Epithelial cell of umbilical artery (primary cell): ENCODE results near the gene SNRPN. TPM values are rescaled to one million over a fixed set of nuclear protein-coding genes. Genes with fewer than 3 reads are reported as not detected.

ENCODE experiments used
- total RNA-seq: library from RNA; depleted of rRNA; stranded (reverse); fragments of >200 nt; gene quantifications from 2 replicates; pipeline ENCODE4 v1.2.3, GENCODE V29; 2014

SNRPN gene
- total RNA-seq: 221 and 276 TPM in 2 replicates

DNA sequence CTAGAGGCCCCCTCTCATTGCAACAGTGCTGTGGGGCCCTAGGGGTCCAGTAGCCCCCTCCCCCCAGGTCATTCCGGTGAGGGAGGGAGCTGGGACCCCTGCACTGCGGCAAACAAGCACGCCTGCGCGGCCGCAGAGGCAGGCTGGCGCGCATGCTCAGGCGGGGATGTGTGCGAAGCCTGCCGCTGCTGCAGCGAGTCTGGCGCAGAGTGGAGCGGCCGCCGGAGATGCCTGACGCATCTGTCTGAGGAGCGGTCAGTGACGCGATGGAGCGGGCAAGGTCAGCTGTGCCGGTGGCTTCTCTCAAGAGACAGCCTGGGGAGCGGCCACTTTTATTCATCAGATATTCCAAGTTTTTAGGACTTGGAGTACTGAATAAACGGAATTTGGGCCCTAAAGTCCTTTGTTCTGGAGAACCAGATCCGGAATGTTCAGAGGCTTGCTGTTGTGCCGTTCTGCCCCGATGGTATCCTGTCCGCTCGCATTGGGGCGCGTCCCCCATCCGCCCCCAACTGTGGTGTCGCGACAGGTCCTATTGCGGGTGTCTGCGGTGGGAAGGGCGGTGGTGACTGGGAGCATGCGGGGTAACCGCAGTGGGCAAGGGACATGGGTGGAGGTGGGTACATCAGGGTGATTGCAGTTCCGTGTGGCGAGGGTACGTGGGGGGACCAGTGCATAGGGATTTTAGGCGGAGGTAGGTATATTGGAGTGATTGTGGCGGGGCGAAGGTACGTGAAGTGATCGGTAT is at the start of gene SNRPN, which contains the start of gene SNURF:
SNRPN (plus strand) TSS at position 205 of the 748 bp plus-strand sequence. CDS start 19,467 bp downstream, outside the sequence.
SNURF (plus strand) TSS at position 205 of the 748 bp plus-strand sequence; CDS start at position 267, 62 bp downstream.

Other genes with a start within 250 kb of the SNRPN start
- gene SNURF, start within 50 bp of the SNRPN start, total RNA-seq: 11.2 and 23.7 TPM in 2 replicates